Measurements from ENCODE around the gene TTC28. TPM values are rescaled to one million over a fixed set of nuclear protein-coding genes. Genes with fewer than 3 reads are reported as not detected.

TTC28 gene
- total and polyA plus RNA-seq, 10 of the 15 experiments (the other 5 are each of a cell fraction or from before 2014, with no cell fraction given): 0.15 to 8.4 (median 1.4) TPM

- 80% methylated on average over 3 of the region's 3 CpGs for WGBS (ENCODE audit: insufficient coverage, insufficient replicate concordance, low lambda C conversion rate, missing lambda C conversion rate)
- intact Hi-C loops (cut with micrococcal nuclease; ENCODE audit: unreplicated experiment) (no loop called here), in situ Hi-C loops (cut with MboI) (no loop called here)
- no peak overlapping the region for H2AFZ ChIP-seq (ENCODE audit: control insufficient read depth, low read depth, low read length)
- SMC1A ChIA-PET (ENCODE audit: uncharacterized antibody, unreplicated experiment): interaction anchor here (1.4 to 1.5 kb wide), 3 partner anchors 9 to 41 kb away, joined by 3 to 4 read pairs (median 3); no protein-coding TSS in a partner anchor
- RAD21 ChIA-PET (ENCODE audit: unreplicated experiment): no interaction called here
- no peaks in the 10 kb centered on the region for H3K4me1 ChIP-seq (ENCODE audit: control insufficient read depth, insufficient read depth, low read length)
- H4K20me1 ChIP-seq (ENCODE audit: control insufficient read depth, insufficient read depth): no peaks in the 10 kb centered on the region
- no peaks in the 10 kb centered on the region for H3K36me3 ChIP-seq (ENCODE audit: control insufficient read depth in 2 of 2, insufficient read depth in 2 of 2, low read length in 1 of 2)
- H3K79me2 ChIP-seq (ENCODE audit: control insufficient read depth, insufficient read depth, low read length): no peaks in the 10 kb centered on the region
- no peaks in the 10 kb centered on the region for H3K27me3 ChIP-seq (replicated peaks in 1 of 2; ENCODE audit: control insufficient read depth in 2 of 2, insufficient read depth in 2 of 2, low read length in 1 of 2)
- CTCF ChIA-PET: interaction anchor here (0.6 to 1.4 kb wide), 2 partner anchors 10 to 17 kb away, joined by 3 to 6 read pairs; no protein-coding TSS in a partner anchor
- no TSS peak for BruUV-seq (replicated peaks)
- ATAC-seq: no peak
- no peak for TF ChIP-seq SMARCA5 (IDR thresholded peaks at IDR 0.05)
- TF ChIP-seq USF1 (IDR thresholded peaks at IDR 0.05; ENCODE audit: borderline replicate concordance, extremely low read length, insufficient read depth, low read depth, low read length): no peak
- no peak for TF ChIP-seq RELA (IDR thresholded peaks at IDR 0.05; ENCODE audit: borderline replicate concordance, partially characterized antibody)
- TF ChIP-seq PRDM15 (CRISPR knock-in tag; IDR thresholded peaks at IDR 0.05): no peak
- no peak for TF ChIP-seq HDAC6 (IDR thresholded peaks at IDR 0.05; ENCODE audit: unreplicated experiment)
- no peak for TF ChIP-seq PKNOX1 (IDR thresholded peaks at IDR 0.05)
- TF ChIP-seq SUZ12 (IDR thresholded peaks at IDR 0.05; ENCODE audit: unreplicated experiment): no peak
- no peak for TF ChIP-seq MTA2 (IDR thresholded peaks at IDR 0.05; ENCODE audit: low read depth)
- TF ChIP-seq ASH2L (IDR thresholded peaks at IDR 0.05; ENCODE audit: borderline replicate concordance, low read depth): no peak
- no peak for TF ChIP-seq SUPT20H (IDR thresholded peaks at IDR 0.05; ENCODE audit: borderline replicate concordance, control insufficient read depth, low read depth, low read length)
- TF ChIP-seq FOXM1 (IDR thresholded peaks at IDR 0.05; ENCODE audit: low read depth, low read length): no peak
- TF ChIP-seq EED (IDR thresholded peaks at IDR 0.05; ENCODE audit: low read depth): no peak
- no peak for TF ChIP-seq NFIC (IDR thresholded peaks at IDR 0.05; ENCODE audit: low read depth, low read length)
- no peak for DNase-seq (ENCODE audit: low read depth, low spot score)
- no peak overlapping the region for H3K4me2 ChIP-seq (ENCODE audit: control insufficient read depth, insufficient read depth)
- no peak for FAIRE-seq
- H3K9me3 ChIP-seq (replicated peaks; ENCODE audit: control insufficient read depth, insufficient read depth, low read length): no peaks in the 10 kb centered on the region
- no peak overlapping the region for H3K27ac ChIP-seq (ENCODE audit: control insufficient read depth, insufficient read depth)
- POLR2A ChIA-PET: interaction anchor here (0.5 kb wide), 1 partner anchor 810 kb away, joined by 6 read pairs; no protein-coding TSS in a partner anchor
- H3K4me3 ChIP-seq: no peak overlapping the region
- no peak overlapping the region for H3K9ac ChIP-seq (ENCODE audit: control insufficient read depth, insufficient read depth, low read length)
These were observed 730.2 kb downstream of the TTC28 start for GRCh38 chr22:27949421-27949820.

All from GM12878 (cell line).